ENCODE data around the gene SMC3.

DNA sequence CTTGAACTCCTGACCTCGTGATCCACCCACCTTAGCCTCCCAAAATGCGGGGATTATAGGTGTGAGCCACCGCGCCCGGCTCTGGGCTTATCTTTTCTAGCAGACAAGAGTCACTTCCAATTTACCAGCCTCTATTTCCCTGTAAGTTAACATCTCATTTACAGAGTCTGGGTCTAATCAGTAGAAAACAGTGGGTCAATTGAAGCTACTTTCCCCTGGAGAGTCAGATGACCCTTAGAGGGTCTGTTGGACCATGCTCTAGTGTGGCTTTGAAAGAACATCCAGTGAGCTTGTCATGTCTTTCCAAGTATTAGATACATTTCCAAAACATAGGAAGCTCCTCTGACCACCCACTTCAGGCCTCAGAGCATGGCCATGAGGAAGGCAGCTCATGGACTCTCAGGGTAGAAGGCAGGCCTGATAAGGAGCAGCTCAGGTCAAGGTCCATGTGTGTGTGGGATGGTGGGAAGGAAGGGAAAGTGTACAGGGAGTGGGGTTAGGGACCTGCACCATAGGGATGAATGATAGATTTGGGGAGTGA is 49.1 kb downstream of the SMC3 start:
- TF ChIP-seq TAF1 (IDR thresholded peaks at IDR 0.05; ENCODE audit: borderline replicate concordance, low read depth, low read length), result no peak
- TF ChIP-seq POLR2AphosphoS5 (IDR thresholded peaks at IDR 0.05; ENCODE audit: low read depth, low read length), result no peak

All from GM12892 (cell line).